Endometrial microvascular endothelial cells (primary cell): ENCODE results near the gene POU3F3. TPM values are rescaled to one million over a fixed set of nuclear protein-coding genes. Genes with fewer than 3 reads are reported as not detected.

Experiments used
- in situ Hi-C: cut with HindIII; loops from 2 replicates; pipeline ENCODE4 v1.10.0; 2017; ENCODE audit warnings: low sequenced_read_pairs, low pct_unique_long_range_greater_than_20kb; ENCODE audit errors: inconsistent ontology term
- total RNA-seq: library from RNA; depleted of rRNA; stranded (reverse); fragments of >200 nt; gene quantifications from one replicate; pipeline ENCODE4 v1.2.3, GENCODE V29; 2015; ENCODE audit errors: inconsistent ontology term

The POU3F3 gene
- total RNA-seq = not detected

DNA sequence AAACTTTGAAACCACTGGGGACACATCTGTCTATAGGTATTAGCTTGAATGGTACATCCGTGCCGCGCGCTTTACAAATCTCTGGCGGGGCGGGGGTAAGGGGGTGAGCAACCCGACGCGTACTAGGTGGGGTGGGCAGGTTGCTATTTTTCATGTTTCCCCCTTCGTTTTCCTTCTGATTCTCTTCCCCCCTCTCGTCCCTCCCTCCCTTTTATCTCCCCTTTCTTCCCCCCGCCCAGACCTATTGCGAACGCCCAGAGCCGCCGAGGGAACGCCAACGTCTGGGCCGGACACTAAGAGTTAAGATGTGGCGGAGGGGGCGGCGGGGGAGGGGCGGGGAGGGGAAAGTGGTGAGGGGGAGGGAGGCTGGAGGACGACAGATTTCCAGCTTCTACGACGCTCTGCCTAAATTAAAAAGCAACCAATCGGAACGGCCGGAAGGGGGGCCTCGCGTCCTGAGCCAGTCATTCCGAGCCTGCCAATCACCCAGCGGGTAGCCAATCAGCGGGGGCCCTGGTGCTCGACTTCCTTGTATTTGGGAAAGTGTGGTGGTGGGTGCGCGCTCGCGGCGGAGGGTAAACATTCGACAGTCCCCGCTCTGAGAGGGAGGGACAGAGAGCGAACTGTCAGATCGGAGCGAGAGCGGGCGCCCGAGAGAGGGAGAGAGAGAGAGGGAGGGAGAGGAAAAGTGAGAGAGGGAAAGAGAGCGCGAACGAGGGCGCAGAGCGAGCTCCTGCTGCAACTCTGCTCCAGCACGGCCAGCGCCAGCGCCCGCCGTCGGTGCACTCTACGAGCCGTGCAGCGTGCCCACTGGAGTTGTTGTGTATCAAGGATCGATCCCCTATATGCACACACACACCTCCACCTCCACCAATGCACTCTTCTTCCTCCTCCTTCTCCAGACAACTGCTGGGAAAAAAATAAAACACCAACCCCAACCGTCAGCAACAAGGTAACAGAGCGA, at the start of gene POU3F3:
TSS of gene POU3F3 (plus strand) at position 582 of the 964 bp plus-strand sequence. CDS start 1,396 bp downstream, outside the sequence.
- in situ Hi-C loops = no loop called here

DNA sequence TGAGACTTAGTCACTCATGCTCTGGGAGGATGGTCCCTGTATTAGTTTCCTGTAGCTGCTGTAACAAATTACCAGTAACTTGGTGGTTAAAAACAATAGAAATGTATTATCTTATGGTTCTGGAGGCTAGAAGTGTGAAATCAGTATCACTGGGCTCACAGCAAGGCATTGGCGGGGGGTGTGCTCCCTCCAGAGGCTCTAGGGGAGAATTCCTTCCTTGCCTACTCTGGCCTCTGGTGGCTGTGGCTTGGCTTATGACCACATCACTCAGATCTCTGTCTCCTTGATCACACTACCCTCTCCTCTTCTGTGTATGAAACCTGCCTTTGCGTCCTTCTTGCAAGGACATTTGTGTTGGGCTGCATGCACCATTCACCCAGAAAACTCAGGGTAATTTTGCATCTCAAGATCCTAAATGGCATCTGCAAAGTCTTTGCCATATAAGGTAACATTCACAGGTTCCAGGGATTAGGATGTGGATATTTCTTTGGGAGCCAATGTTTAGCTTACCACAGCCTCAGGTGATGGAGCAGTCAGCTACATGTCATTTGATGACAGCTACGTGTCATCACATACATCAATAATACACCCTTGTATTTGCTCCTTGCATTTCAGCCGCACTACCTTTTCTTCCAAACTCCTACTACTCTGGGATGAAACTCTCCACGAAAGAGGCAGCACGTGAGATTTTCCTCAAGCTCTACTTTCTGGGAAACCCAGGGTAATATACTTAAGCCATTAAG, 49.6 kb upstream of the POU3F3 start:
- in situ Hi-C loops = no loop called here

DNA sequence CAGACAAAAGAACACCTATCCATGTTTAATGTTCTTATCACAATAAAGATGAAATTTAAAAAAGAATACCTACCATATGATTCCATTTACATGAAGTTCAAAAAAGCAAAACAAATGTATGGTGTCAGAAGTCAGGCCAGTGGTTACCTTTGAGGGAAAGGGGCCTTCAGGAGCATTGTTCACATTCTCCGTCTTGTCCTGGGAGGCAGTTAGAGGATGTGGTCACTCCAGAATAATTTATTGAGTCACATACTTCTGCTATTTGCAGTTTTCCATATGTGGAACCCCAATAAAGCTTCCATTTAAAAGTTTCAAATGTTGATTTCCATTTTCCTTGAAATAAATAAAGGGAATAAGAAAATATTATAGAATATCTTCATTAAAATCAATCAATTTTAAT, 41.6 kb upstream of the POU3F3 start:
- in situ Hi-C loops = no loop called here

DNA sequence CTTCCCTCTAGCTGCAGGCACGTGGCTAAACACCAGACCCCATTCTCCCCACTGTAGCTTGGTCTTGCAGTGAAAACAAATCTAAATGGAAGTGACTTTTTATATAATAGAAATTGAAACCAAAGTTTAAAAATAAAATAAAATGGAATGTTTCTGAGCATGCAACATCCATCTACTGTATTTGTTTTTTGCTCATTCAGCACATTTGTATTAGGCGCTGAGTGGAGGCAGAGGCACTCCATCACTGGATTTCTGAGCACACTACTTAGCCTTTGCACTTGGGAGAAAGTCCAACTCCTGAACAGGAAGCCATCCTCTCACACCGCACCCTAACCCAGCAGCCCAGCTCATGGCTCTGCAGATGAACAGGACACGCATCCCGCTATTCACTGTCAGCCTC, 37.8 kb upstream of the POU3F3 start:
- in situ Hi-C loops = no loop called here

DNA sequence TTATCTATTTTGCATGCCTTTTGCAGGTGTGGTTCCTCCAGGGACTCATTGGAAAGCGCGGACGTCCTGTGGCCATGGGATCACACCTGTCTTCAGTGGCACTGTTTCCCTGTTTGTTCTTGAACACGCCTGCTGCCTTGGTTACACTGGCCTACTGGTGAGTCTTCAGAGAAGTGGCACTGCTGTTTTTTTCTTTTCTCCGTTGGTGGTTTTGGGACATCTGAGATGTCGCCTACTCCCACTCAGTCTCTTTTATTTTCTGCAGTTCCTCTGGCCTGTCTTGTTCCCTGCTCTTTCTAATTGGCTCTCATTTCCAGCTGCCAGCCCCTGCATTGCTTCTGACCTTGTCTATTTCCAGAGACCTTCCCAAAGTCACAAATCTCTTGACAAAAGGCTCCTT, 35.7 kb upstream of the POU3F3 start:
- in situ Hi-C loops = no loop called here

DNA sequence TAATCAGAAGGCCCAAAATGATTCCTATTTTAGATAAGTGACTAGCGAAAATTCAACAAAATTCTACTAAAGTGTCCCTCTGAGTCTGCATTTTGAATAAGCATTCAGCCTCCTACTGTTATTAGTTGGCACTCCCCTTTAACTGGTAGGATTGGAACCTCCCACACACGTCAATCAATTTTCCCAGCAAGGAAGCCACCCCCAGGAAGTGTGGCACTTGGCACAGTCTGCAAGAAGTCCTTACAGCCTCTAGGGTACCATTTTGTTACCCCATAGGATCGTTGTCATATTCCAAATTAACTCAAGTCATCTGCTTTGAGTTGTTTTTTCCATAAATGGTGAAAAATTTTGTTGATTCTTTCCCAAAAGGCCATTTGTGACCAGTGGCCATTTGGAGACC, 33.8 kb upstream of the POU3F3 start:
- in situ Hi-C loops = no loop called here

DNA sequence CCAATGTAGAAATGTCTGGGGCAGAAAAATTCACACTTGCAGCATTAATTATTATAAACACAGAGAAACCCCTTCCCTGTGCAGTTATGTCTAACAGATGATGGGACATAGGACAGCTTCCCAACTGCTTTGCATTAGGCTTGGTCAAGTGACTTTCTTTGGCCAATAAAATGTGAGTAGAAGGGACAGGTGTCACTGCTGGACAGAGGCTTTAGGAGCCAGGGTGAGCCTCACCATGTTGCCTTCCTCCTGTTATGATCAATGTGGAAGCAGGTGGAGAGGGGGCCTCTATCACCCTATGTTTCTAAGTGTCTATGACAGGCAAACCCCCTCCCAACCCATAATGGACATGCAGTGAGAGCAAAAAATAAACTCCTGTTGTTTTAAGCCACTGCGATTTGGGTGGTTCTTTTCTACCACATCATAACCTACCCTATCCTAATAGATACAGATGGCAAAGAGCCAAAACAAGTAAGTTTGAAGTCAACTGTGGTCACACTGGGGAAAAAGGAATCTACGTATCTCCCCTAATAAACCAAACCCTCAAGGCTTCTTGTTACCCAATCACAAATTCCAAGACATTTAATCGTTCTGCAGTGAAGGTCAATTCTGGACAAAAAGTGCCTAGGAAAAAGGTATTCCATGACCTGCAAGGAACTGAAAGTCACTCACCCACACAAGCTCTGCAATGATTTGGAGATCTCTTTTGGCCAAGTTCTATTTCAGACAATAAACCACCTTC, 28.6 kb upstream of the POU3F3 start:
- in situ Hi-C loops = no loop called here

DNA sequence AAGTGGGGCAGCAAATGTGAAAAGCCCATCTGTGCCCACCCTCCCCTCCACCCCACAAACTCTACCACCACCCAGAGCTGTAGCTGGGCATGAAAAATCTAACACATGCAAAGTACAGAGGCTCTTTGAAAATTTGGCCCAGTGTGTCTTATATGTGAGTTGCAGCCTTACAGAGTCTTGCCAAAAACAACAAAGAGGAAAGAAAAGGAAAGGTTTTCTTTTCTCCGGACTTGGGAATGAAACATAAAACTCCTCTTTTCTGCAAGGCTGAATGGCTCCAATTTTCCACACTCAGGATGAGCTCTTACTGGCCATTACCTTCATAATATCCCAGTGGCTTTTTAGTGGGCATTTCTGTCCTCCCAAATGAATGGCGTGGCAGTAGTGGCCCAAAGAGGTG, 27.9 kb upstream of the POU3F3 start:
- in situ Hi-C loops = no loop called here

DNA sequence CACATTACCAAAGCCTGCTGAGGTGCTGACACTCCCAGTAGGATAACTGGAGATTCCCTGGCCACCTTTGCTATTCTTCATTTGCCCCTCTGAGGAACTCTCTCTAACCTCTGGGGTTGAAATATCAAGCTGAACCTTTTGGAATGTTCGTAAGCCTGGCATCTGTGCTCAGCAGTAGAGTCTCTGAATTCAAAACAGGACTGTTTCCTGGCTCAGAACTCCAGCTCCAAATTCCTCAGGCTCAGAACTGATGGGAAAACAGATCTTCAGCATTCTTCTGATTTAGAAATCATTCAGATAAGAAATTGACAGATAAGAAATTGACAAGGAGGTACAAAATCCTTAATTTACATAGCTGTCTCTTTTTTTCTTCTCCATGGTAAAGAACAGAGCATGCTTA, 22.2 kb upstream of the POU3F3 start:
- in situ Hi-C loops = no loop called here

DNA sequence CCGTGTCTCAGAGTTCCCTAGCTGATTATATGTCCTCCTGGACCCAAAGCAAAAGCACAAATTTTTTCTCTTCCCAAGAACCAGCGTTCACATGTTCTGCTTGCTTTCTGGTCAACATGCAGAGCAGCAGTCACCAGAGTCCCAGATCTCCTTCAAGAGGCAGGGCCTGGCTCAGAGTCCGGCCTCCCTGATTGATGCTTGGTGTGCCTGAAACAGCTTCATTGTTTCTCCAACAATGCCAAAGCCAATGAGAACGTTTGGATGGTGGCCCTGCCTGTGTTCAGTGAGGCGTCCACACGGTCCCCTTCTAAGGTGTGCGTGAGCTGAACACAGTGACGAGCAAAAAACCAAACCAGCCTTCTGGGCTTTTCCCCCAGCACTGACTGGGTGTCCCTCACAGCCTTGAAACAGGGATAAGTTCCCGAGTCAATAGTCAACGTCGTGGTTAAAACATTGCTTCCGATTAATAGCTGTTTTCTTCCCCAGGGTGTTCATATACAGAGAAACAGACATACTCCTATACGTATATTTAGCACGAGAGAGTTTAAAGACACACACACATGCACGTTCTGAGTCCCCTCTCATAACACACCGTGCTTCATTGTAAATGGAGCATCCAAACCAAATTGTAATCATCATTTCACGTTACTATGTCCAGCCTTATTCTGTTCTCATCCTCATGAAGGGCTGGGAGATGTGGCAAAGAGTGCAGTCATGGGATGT, 19.3 kb upstream of the POU3F3 start:
- in situ Hi-C loops = no loop called here

DNA sequence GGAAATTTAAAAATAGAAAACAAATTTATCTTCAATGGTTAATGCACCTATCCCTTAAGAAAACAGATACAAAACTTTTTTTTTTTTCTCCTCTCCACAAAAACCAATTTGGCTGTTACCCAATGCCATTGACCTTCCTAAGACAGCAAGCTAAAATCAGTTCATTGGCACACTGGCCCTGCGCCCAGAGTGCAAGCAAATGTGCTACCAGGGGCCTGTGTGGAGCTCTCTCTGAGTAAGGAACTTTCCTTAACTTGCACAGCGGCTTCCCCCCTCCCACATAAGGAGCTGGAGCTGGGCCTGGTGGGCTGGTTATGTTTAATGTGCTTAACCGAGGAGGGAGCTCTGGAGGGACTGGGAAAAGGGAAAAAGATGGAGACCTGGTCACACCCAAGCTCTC, 17.6 kb upstream of the POU3F3 start:
- in situ Hi-C loops = no loop called here

DNA sequence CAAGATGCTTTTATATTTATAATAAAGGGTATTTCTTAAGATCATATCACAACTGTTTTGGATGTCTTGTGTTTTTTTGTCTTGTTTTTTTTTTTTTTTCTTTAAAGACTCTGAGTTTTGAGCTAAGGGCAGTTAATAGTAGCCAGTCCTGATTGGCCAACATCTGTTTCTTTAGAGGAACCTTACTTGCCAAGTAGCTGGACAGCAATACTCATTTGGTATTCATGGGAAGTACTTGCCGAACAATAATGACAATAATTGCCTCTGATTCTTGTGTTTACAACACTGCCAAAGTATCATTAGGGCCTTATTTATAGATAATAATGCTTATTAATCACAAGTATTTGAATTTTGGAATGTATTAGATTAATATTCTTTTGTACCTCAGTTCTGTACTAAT, 17.1 kb upstream of the POU3F3 start:
- in situ Hi-C loops = no loop called here

DNA sequence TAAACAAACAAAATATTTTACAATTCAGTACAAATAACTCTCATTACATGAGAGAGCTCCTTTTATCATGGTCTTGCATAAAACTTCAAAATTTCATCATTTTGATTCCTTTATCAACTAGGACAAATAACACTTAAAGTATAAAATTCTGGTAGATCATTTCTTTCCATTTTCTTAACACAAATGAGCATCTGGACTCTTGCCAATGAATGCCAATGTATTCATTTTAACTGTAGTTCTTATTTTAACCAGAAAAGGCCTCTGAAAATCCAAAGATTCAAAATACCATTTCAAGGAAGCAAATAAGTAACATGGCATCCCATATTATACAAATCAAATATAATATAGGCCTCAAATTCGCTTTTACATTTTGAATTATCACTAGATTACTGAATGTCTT, 13.8 kb upstream of the POU3F3 start:
- in situ Hi-C loops = no loop called here

DNA sequence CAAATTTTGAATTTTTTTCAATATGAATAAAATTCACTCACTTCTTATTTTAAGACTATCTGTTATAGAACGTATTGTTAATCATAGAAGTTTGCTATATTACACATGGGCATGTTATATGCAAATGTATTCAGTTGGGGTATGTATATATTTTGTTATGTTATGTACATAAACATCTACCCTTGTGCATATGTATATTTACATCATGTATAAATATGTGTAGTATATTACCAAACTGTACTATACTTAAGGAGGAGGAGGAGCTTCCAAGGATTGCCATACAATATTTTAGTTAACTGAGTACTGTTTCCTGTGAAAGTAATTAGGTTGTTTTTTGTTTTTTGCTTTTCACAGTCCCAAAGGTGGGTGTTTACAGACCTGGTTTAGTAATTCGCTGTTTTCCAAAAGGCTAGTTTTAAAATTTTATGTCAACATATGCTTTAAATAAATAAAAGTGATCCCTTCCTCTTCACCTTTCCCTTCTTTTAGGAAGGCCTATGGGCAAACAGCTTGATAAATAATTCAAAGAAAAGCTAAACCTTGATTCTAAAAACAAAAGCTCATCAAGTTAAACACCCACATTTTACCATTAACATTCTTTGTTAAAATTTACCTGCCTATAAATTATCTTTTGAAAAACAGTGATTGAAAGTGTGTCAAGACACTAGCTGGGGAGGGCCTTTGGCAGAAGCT, 12.9 kb upstream of the POU3F3 start:
- in situ Hi-C loops = no loop called here

DNA sequence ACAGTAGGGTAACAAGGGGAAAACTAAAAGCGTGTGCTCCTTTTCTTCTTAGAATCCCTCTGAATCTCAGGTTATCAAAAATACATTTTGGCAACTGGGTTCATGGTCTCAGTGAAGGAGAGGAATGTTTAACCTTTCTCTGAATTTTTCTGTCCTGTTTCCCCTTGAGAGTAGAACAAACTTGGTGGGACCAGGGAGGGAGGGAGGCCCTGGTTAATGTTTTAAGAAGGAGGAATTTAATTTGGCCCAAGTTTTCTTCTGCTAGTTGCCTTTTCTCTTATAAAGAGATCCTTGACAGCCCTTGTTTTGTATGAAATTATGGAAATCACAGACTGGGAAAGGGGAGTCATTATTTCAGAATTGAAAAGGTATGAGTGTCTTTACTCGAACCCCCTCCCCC, 12.2 kb upstream of the POU3F3 start:
- in situ Hi-C loops = no loop called here

DNA sequence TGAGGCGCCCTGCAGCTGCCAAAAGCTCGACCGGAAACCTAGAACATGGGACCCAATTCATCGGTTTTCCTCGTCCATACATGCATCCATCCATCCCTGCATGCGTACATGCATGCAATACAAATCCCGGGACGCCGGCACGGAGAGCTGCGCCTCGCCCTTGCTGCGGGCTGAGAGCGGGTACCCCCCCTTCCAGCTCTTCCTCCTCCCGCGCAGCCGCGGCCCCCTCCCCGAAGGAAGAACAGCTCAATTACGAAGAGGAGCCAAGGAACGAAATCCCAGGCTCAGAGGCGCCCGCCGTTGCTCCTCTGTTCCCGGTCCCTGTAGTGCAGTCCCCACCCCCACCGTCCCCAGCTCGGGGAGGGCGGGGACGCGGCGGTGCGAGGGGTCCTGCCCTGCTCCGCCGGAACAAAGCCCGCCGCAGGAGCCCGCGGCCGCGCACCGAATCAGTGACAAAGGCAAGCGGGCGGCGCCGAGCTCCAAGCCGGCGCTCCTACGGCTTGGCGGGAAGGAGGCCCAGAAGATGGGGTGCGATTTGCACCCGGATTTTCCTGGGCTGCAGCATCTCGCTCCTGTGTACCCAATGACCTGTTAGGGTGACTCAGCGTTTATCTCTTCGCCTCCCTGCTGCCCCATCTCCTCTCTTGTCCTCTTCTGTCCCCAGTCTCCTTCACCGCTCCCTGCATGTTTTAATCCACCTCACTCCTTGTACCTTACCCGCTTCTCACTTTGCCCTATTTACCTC, 8.9 kb upstream of the POU3F3 start:
- in situ Hi-C loops = no loop called here

DNA sequence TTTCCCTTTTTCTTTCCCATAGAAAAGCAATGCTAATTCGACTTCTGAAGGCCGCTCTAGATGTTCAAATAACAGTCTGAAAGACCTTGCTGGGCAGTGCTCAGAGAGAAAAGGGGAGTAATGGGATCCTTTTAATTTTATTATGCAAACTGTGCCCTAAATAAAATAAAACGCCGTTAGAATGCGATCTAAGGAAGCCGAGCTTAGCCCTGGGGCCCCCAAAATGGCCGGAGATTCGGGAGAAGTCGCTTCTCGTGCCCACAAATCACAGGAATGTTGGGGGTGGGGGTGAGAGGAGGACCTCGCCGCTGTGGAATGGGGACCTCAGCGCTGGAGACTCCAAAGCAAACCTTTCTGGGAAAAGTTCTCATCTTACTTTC, 8.4 kb upstream of the POU3F3 start:
- in situ Hi-C loops = no loop called here
